Hepatocyte (in vitro differentiated cells): ENCODE results near the gene TEKT4.

Experiments used
- CTCF ChIP-seq: fragments of 200-600 bp; sonication (generic); IDR thresholded peaks from 2 replicates; pipeline ENCODE4 v1.5.1; 2016; ENCODE audit warnings: antibody characterized with exemption, mild to moderate bottlenecking; ENCODE audit not compliant: poor library complexity
- EZH2 ChIP-seq: fragments of 200-600 bp; sonication (generic); IDR thresholded peaks from 2 replicates; pipeline ENCODE4 v1.6.1; 2016; ENCODE audit warnings: antibody characterized with exemption, mild to moderate bottlenecking, borderline replicate concordance

GRCh38 chr2:94875820-94876522 is 4.7 kb downstream of the TEKT4 start:
- TF ChIP-seq CTCF (no peak), EZH2 (no peak)
